K562 (cell line): ENCODE data around the gene COL4A1. TPM values are rescaled to one million over a fixed set of nuclear protein-coding genes. Genes with fewer than 3 reads are reported as not detected.

Experiments used
- ATAC-seq: fragments of 200-7000 bp; cut with Tn5 transposase; 3 replicates; pipeline ENCODE4 v1.9.1; 2020; ENCODE audit warnings: moderate library complexity
- BruUV-seq: library from RNA; stranded (reverse); fragments of 400-500 nt; replicated peaks from 2 replicates; lab custom pipeline; 2021; lab: Mats Ljungman, UMichigan
- CTCF ChIA-PET: fragments of 300-600 bp; formaldehyde crosslinking; extraction: SDS; loops from one replicate; lab custom pipeline; 2021; ENCODE audit warnings: low intra/inter-chr PET ratio; lab: Yijun Ruan, JAX
- POLR2A ChIA-PET: fragments of 300-600, 350-650 bp; sonication (Branson Sonifier 250); formaldehyde crosslinking; extraction: SDS; loops from one replicate; lab custom pipeline; 2021; ENCODE audit warnings: antibody characterized with exemption, inconsistent platforms; lab: Yijun Ruan, JAX
- DNase-seq, 4 experiments: peaks; one replicate each; pipeline versions ENCODE4 v3.0.0 to v3.0.0-alpha.2; 2011 to 2018; ENCODE audit warnings: low spot score in 3 of 4, mixed read lengths in 3 of 4; ENCODE audit errors: extremely low read depth in 1 of 4
- FAIRE-seq: peaks from 2 replicates; lab custom pipeline; 2011; peaks lifted over from hg19 to GRCh38; lab: Jason Lieb, UNC
- H2AFZ ChIP-seq: 2 replicates; pipeline ENCODE4 v1.6.0; 2011; ENCODE audit warnings: low read depth, low read length, control low read depth, inconsistent platforms
- H3K27ac ChIP-seq: fragments of 200-600 bp; 3 replicates; pipeline ENCODE4 v1.8.0; 2011; ENCODE audit warnings: low read depth, mild to moderate bottlenecking, control low read depth, inconsistent platforms, low read length, moderate library complexity, mixed read lengths; ENCODE audit errors: extremely low read depth
- H3K27me3 ChIP-seq, 2 experiments: fragments of 300-600 bp in 1 of 2; 2 replicates in 1 of 2; 3 replicates in 1 of 2; pipeline versions ENCODE4 v1.6.0 to v1.8.0; 2011; ENCODE audit warnings: inconsistent platforms in 2 of 2, low read length in 2 of 2, mild to moderate bottlenecking in 1 of 2, mixed read lengths in 1 of 2, moderate library complexity in 1 of 2; ENCODE audit not compliant: control insufficient read depth in 2 of 2, insufficient read depth in 2 of 2
- H3K36me3 ChIP-seq: fragments of 300-600 bp; 3 replicates; pipeline ENCODE4 v1.8.0; 2011; ENCODE audit warnings: mild to moderate bottlenecking, low read length, inconsistent platforms; ENCODE audit not compliant: control insufficient read depth, insufficient read depth
- H3K4me1 ChIP-seq, 2 experiments: fragments of 200-600 bp in 1 of 2; replicated peaks in 1 of 2; 2 replicates in 1 of 2; 3 replicates in 1 of 2; pipeline versions ENCODE4 v1.5.1 to v1.8.0; 2011; ENCODE audit warnings: inconsistent platforms in 2 of 2, low read length in 2 of 2, mild to moderate bottlenecking in 1 of 2, mixed read lengths in 1 of 2, moderate library complexity in 1 of 2; ENCODE audit not compliant: control insufficient read depth in 2 of 2, insufficient read depth in 2 of 2
- H3K4me2 ChIP-seq: 2 replicates; pipeline ENCODE4 v1.6.1; 2011; ENCODE audit warnings: low read length, control low read depth, inconsistent platforms, mixed read lengths; ENCODE audit not compliant: insufficient read depth
- H3K4me3 ChIP-seq: fragments of 200-600 bp; sonication (generic), shearing (Covaris generic); 2 replicates; pipeline ENCODE4 v1.5.1; 2016; ENCODE audit warnings: control low read depth, inconsistent platforms
- H3K79me2 ChIP-seq: fragments of 200-600 bp; 3 replicates; pipeline ENCODE4 v1.8.0; 2011; ENCODE audit warnings: low read length, inconsistent platforms; ENCODE audit not compliant: control insufficient read depth, insufficient read depth
- H3K9ac ChIP-seq, 2 experiments: 2 replicates each; pipeline versions ENCODE4 v1.6.0 to v1.6.1; 2011; ENCODE audit warnings: low read depth in 2 of 2, low read length in 2 of 2, control low read depth in 1 of 2, inconsistent platforms in 1 of 2, mild to moderate bottlenecking in 1 of 2, mixed read lengths in 1 of 2; ENCODE audit not compliant: insufficient read depth in 1 of 2
- H3K9me1 ChIP-seq: one replicate; pipeline ENCODE4 v1.6.0; 2011; ENCODE audit warnings: inconsistent platforms, mild to moderate bottlenecking, low read length, moderate library complexity; ENCODE audit not compliant: control insufficient read depth, insufficient read depth
- H3K9me3 ChIP-seq: replicated peaks from 2 replicates; pipeline ENCODE4 v1.5.1; 2011; ENCODE audit warnings: low read depth, low read length, inconsistent platforms; ENCODE audit not compliant: control insufficient read depth, insufficient read depth
- H4K20me1 ChIP-seq: replicated peaks from 2 replicates; pipeline ENCODE4 v1.6.1; 2011; ENCODE audit warnings: low read length, inconsistent platforms, mixed read lengths; ENCODE audit not compliant: control insufficient read depth, insufficient read depth
- CEBPG ChIP-seq, 3 experiments: fragments of 200-800 bp in 1 of 3; sonication (Bioruptor generic) in 1 of 3; sonication (generic) in 1 of 3; formaldehyde crosslinking in 1 of 3; IDR thresholded peaks in 2 of 3; conservative IDR thresholded peaks in 1 of 3; 2 replicates each; pipeline versions ENCODE4 v1.6.1 to v1.8.0; 2016 to 2022; ENCODE audit warnings: missing compliant biosample characterization in 2 of 3, missing genetic modification characterization in 2 of 3, mild to moderate bottlenecking in 1 of 3, missing genetic modification reagents in 1 of 3
- NCOA2 ChIP-seq, 2 experiments: fragments of 450-650 bp; IDR thresholded peaks; 2 replicates each; pipeline ENCODE4 v1.6.1; 2018; ENCODE audit warnings: mild to moderate bottlenecking in 2 of 2, moderate library complexity in 1 of 2; ENCODE audit not compliant: partially characterized antibody in 2 of 2
- NR2F6 ChIP-seq: fragments of 450-650 bp; formaldehyde crosslinking; IDR thresholded peaks from 2 replicates; pipeline ENCODE4 v1.4.0; 2020; ENCODE audit warnings: mild to moderate bottlenecking
- PHTF2 ChIP-seq: fragments of 250-450 bp; sonication (Bioruptor Pico); IDR thresholded peaks from 2 replicates; pipeline ENCODE4 v1.5.0; 2021; ENCODE audit warnings: mild to moderate bottlenecking
- RBM34 ChIP-seq: fragments of 200-400 bp; formaldehyde crosslinking; IDR thresholded peaks from 2 replicates; pipeline ENCODE4 v1.6.1; 2018; ENCODE audit warnings: low read length, borderline replicate concordance; ENCODE audit not compliant: insufficient read depth
- SMAD4 ChIP-seq: fragments of 250-450 bp; sonication (Bioruptor Pico); conservative IDR thresholded peaks from 2 replicates; pipeline ENCODE4 v1.8.0; 2021; ENCODE audit warnings: inconsistent platforms, mild to moderate bottlenecking, moderate library complexity
- ZKSCAN8 ChIP-seq: fragments of 200-800 bp; sonication (Bioruptor generic); IDR thresholded peaks from 2 replicates; pipeline ENCODE4 v1.6.1; 2016; ENCODE audit warnings: missing genetic modification characterization, missing compliant biosample characterization
- ZNF133 ChIP-seq: fragments of 250-450 bp; sonication (Bioruptor Pico); IDR thresholded peaks from 2 replicates; pipeline ENCODE4 v1.4.0; 2020; ENCODE audit warnings: mild to moderate bottlenecking
- ZNF551 ChIP-seq: fragments of 250-450 bp; sonication (Bioruptor Pico); IDR thresholded peaks from 2 replicates; pipeline ENCODE4 v1.5.0; 2021; ENCODE audit warnings: mild to moderate bottlenecking, moderate library complexity
- WGBS: fragments of 100-300 bp; shearing (Covaris generic); methylation state at CpG from one replicate; pipeline ENCODE4 v1.1.6; 2016; ENCODE audit warnings: low coverage, mixed read lengths; ENCODE audit not compliant: insufficient coverage; ENCODE audit errors: missing lambda C conversion rate; 5-methylcytosine and 5-hydroxymethylcytosine counted together
- in situ Hi-C: fragments of 300-500 bp; cut with MboI; formaldehyde crosslinking; loops from 4 replicates; pipeline ENCODE4 v1.15.0; 2018; ENCODE audit warnings: inconsistent platforms, mixed read lengths
- intact Hi-C: fragments of 100-400 bp; cut with micrococcal nuclease; formaldehyde crosslinking; loops from 2 replicates; pipeline ENCODE4 v1.14.2; 2022
- polyA plus RNA-seq, 8 experiments: library from polyadenylated mRNA; depleted of rRNA in 4 of 8; stranded (reverse) in 5 of 8; unstranded in 3 of 8; fragments of >200 nt; fragmentation: Nextera tagmentation in 2 of 8; fragmentation: Illumina TruSeq in 1 of 8; extraction: Ambion mirVana in 2 of 8; extraction: Trizol in 1 of 8; gene quantifications; 2 replicates each; pipeline versions ENCODE4 v1.2.1 to v1.2.3, GENCODE V29; 2011 to 2014; ENCODE audit warnings: inconsistent platforms in 1 of 8, missing spikeins in 1 of 8
- total RNA-seq, 7 experiments: library from RNA; depleted of rRNA in 6 of 7; stranded (reverse); fragments of >200 nt in 6 of 7; fragmentation: Illumina TruSeq in 2 of 7; extraction: Trizol in 2 of 7; gene quantifications; 2 replicates each; pipeline versions ENCODE4 v1.2.1 to v1.2.3, GENCODE V29; 2011 to 2021; ENCODE audit warnings: low replicate concordance in 1 of 7
- TF ChIP-seq, protein P1 (sequence below), 2 experiments: IDR thresholded peaks; 2 replicates each; pipeline ENCODE4 v1.6.1; 2011; ENCODE audit warnings: borderline replicate concordance in 1 of 2, control low read depth in 1 of 2, low read depth in 1 of 2, low read length in 1 of 2, mild to moderate bottlenecking in 1 of 2, mixed read lengths in 1 of 2, moderate library complexity in 1 of 2; ENCODE audit not compliant: insufficient read depth in 1 of 2, insufficient read length in 1 of 2, poor library complexity in 1 of 2, severe bottlenecking in 1 of 2; ENCODE audit errors: extremely low read depth in 1 of 2
- TF ChIP-seq, protein P2 (sequence below): fragments of 250-450 bp; sonication (Bioruptor Pico); IDR thresholded peaks from 2 replicates; pipeline ENCODE4 v1.8.0; 2022; ENCODE audit warnings: moderate library complexity, mild to moderate bottlenecking, inconsistent platforms

The COL4A1 gene
- total and polyA plus RNA-seq, 9 of the 15 experiments (the other 6 are each of a cell fraction or from before 2014, with no cell fraction given): 0.35 TPM; not detected in 8

GRCh38 chr13:110348309-110349105, 41.5 kb upstream of the COL4A1 start (continued):
- TF ChIP-seq, protein P1, sequence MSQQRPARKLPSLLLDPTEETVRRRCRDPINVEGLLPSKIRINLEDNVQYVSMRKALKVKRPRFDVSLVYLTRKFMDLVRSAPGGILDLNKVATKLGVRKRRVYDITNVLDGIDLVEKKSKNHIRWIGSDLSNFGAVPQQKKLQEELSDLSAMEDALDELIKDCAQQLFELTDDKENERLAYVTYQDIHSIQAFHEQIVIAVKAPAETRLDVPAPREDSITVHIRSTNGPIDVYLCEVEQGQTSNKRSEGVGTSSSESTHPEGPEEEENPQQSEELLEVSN (IDR thresholded peaks at IDR 0.05; ENCODE audit: borderline replicate concordance in 1 of 2, extremely low read depth in 1 of 2, insufficient read depth in 1 of 2, insufficient read length in 1 of 2, low read depth in 1 of 2, low read length in 1 of 2, poor library complexity in 1 of 2, severe bottlenecking in 1 of 2): no peak

DNA sequence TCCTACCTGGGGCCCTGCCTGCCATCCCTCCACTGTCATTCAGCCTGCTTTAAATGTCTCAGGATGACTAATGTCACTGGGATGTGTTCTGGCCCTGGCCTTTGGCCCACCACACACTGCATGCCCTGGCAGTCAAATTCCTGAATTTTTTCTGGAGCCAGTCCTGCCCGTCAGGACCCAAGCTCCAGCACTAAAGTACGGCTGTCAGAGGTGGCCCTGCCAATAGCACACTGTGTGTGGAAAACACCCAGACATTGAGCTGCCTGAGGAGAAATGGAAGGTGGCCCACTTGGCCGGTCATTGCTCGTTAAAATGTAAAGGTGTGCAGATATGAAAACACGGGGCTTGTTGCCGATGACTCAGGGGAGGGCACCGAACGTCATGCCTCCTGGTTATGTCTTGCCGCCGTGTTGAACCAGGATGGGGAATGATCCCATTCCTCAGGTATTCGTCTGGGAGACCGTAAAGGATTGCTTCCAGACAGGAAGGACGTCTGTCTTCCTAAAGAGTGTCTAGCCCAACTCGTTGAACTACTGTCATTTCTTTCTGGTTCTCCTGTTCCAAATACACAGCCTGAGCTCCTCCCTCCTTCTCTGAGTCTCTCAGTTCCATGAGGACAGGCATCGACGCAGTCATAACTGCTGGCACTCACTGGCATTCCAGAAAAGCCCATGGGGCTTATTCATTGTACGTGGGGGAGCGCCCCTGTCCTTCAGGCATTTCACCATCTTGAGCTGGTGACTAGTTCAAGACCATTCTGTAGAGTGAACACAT, 40.8 kb upstream of the COL4A1 start:
- intact Hi-C loops: no loop called here
- Histone ChIP-seq H3K4me3 (no peak overlapping the region), H3K4me1 (no peaks in the 10 kb centered on the region), H3K27ac (no peak overlapping the region), H3K27me3 (peaks cover 0 to 35% of the 10 kb centered on the region in 2 experiments; a peak in 4 of 5 replicates), H4K20me1 (no peaks in the 10 kb centered on the region), H3K4me2 (no peak overlapping the region), H3K9me3 (no peaks in the 10 kb centered on the region), H3K79me2 (no peaks in the 10 kb centered on the region), H3K9ac (no peak overlapping the region), H3K9me1 (no peaks in the 10 kb centered on the region), H3K36me3 (no peaks in the 10 kb centered on the region), H2AFZ (no peak overlapping the region)
- CTCF ChIA-PET: no interaction called here
- under 1% methylated on average over 18 of the region's 18 CpGs for WGBS
- no peak for FAIRE-seq
- in situ Hi-C loops: no loop called here
- TF ChIP-seq, protein P2, sequence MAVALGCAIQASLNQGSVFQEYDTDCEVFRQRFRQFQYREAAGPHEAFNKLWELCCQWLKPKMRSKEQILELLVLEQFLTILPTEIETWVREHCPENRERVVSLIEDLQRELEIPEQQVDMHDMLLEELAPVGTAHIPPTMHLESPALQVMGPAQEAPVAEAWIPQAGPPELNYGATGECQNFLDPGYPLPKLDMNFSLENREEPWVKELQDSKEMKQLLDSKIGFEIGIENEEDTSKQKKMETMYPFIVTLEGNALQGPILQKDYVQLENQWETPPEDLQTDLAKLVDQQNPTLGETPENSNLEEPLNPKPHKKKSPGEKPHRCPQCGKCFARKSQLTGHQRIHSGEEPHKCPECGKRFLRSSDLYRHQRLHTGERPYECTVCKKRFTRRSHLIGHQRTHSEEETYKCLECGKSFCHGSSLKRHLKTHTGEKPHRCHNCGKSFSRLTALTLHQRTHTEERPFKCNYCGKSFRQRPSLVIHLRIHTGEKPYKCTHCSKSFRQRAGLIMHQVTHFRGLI (CRISPR knock-in tag): no peak
- TF ChIP-seq NCOA2 (IDR thresholded peaks at IDR 0.05; ENCODE audit: partially characterized antibody in 2 of 2) (no peak), ZNF133 (no peak), CEBPG (CRISPR knock-in tag; IDR thresholded peaks at IDR 0.05) (no peak), CEBPG (tag; conservative IDR thresholded peaks at IDR 0.05 in 1 of 2, IDR thresholded peaks at IDR 0.05 in 1 of 2) (no peak), NR2F6 (no peak), PHTF2 (CRISPR knock-in tag) (no peak), RBM34 (no peak), ZNF551 (CRISPR knock-in tag) (no peak), ZKSCAN8 (CRISPR knock-in tag) (no peak), SMAD4 (no peak)
- no TSS peak for BruUV-seq
- POLR2A ChIA-PET: interaction anchor here (1.2 kb wide), 1 partner anchor 59 kb away, joined by 3 read pairs; no protein-coding TSS in a partner anchor
- no peak for DNase-seq
- no peak for ATAC-seq
